HEK293T (cell line): Measurements from ENCODE around the gene NLGN3.

Experiments
- CTCF ChIA-PET: fragments of 350-600 bp; formaldehyde crosslinking; extraction: SDS; loops from one replicate; lab custom pipeline; 2021; ENCODE audit warnings: antibody characterized with exemption, inconsistent platforms; lab: Yijun Ruan, JAX
- POLR2A ChIA-PET: fragments of 350-600 bp; formaldehyde crosslinking; extraction: SDS; loops from one replicate; lab custom pipeline; 2020; ENCODE audit warnings: antibody characterized with exemption, inconsistent platforms; lab: Yijun Ruan, JAX
- DNase-seq: peaks from one replicate; pipeline ENCODE4 v3.0.0; 2012; ENCODE audit warnings: mixed read lengths; ENCODE audit errors: extremely low spot score
- ARNT ChIP-seq: fragments of 450-650 bp; IDR thresholded peaks from 2 replicates; pipeline ENCODE4 v1.6.1; 2017; ENCODE audit warnings: mild to moderate bottlenecking
- BHLHE40 ChIP-seq: fragments of 450-650 bp; IDR thresholded peaks from 2 replicates; pipeline ENCODE4 v1.6.1; 2016; ENCODE audit warnings: mild to moderate bottlenecking, moderate library complexity, borderline replicate concordance
- CTBP1 ChIP-seq: fragments of 450-650 bp; IDR thresholded peaks from 2 replicates; pipeline ENCODE4 v1.6.1; 2016; ENCODE audit warnings: borderline replicate concordance
- ELF4 ChIP-seq: fragments of 450-650 bp; IDR thresholded peaks from 2 replicates; pipeline ENCODE4 v1.6.1; 2017; ENCODE audit warnings: antibody characterized with exemption
- FOXA1 ChIP-seq: fragments of 450-650 bp; IDR thresholded peaks from 2 replicates; pipeline ENCODE4 v1.6.1; 2016; ENCODE audit warnings: mild to moderate bottlenecking
- FOXK2 ChIP-seq: fragments of 450-650 bp; IDR thresholded peaks from 2 replicates; pipeline ENCODE4 v1.6.1; 2016; ENCODE audit warnings: mild to moderate bottlenecking
- FOXM1 ChIP-seq: fragments of 450-650 bp; IDR thresholded peaks from 2 replicates; pipeline ENCODE4 v1.6.1; 2017; ENCODE audit warnings: mild to moderate bottlenecking, borderline replicate concordance
- HDGF ChIP-seq: fragments of 450-650 bp; IDR thresholded peaks from 2 replicates; pipeline ENCODE4 v1.6.1; 2017; ENCODE audit warnings: antibody characterized with exemption, borderline replicate concordance
- L3MBTL2 ChIP-seq: fragments of 450-650 bp; conservative IDR thresholded peaks from 2 replicates; pipeline ENCODE4 v1.6.1; 2016; ENCODE audit warnings: mild to moderate bottlenecking
- LEF1 ChIP-seq: fragments of 450-650 bp; IDR thresholded peaks from 2 replicates; pipeline ENCODE4 v1.6.1; 2017; ENCODE audit warnings: mild to moderate bottlenecking, borderline replicate concordance
- NFRKB ChIP-seq: fragments of 450-650 bp; IDR thresholded peaks from 2 replicates; pipeline ENCODE4 v1.6.1; 2016; ENCODE audit warnings: mild to moderate bottlenecking, moderate library complexity
- SP1 ChIP-seq: fragments of 450-650 bp; IDR thresholded peaks from 2 replicates; pipeline ENCODE4 v1.6.1; 2017
- SUZ12 ChIP-seq: fragments of 450-650 bp; IDR thresholded peaks from 2 replicates; pipeline ENCODE4 v1.6.1; 2016; ENCODE audit warnings: mild to moderate bottlenecking
- TARDBP ChIP-seq: fragments of 450-650 bp; IDR thresholded peaks from 2 replicates; pipeline ENCODE4 v1.6.1; 2016
- ZNF384 ChIP-seq: fragments of 450-650 bp; IDR thresholded peaks from 2 replicates; pipeline ENCODE4 v1.6.1; 2016
- TF ChIP-seq, protein P1 (sequence below): fragments of 450-650 bp; IDR thresholded peaks from 2 replicates; pipeline ENCODE4 v1.6.1; 2016

Gene NLGN3

DNA sequence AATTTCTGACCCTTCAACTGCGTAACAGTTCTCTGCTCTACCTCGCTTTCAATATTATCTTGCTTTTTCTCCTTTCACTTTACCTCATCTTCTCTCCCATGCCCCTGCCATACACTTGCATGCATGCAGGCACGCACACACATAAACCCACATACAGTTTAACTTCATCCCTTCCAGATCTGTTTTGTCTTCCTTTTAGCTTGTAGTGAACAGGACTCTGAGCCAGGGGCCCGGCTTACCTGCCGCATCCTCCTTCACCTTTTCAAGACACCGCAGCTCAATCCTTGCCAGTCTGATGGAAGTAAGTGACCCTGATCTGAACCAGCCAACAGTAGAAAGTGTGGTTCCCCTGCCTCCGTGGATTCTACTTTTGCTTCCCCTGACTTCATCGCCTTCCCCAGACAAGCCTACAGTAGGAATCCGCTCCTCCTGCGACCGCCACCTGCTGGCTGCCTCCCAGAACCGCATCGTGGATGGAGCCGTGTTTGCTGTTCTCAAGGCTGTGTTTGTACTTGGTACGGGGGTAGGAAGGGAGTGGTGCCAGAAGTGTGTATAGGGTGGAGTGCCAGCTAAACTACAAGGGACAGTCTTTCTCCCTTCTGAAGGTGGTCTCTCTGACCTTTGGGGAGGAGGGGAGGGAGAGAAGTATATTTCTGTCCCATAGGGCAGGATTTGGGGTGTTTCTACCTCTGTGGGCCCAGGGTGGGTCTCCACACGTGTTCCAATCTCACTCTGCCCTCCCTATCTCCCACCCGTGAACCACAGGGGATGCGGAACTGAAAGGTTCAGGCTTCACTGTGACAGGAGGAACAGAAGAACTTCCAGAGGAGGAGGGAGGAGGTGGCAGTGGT lies 15.5 kb upstream of the NLGN3 start:
- TF ChIP-seq L3MBTL2 (no peak), ELF4 (no peak), ARNT (no peak), ZNF384 (no peak), FOXM1 (no peak), FOXA1 (no peak), TARDBP (no peak), CTBP1 (no peak), LEF1 (no peak), NFRKB (no peak), SP1 (no peak)
- TF ChIP-seq, protein P1, sequence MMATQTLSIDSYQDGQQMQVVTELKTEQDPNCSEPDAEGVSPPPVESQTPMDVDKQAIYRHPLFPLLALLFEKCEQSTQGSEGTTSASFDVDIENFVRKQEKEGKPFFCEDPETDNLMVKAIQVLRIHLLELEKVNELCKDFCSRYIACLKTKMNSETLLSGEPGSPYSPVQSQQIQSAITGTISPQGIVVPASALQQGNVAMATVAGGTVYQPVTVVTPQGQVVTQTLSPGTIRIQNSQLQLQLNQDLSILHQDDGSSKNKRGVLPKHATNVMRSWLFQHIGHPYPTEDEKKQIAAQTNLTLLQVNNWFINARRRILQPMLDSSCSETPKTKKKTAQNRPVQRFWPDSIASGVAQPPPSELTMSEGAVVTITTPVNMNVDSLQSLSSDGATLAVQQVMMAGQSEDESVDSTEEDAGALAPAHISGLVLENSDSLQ = no peak
- peak; percentile 83 for DNase-seq
- CTCF ChIA-PET = interaction anchor here (0.9 to 2.4 kb wide), 4 partner anchors 11 to 159 kb away, joined by 3 to 11 read pairs (median 4); partner anchors contain the start of gene MED12
- POLR2A ChIA-PET = interaction anchor here (1.0 to 1.6 kb wide), 2 partner anchors 11 to 53 kb away, joined by 3 to 9 read pairs; partner anchors contain the start of gene MED12

DNA sequence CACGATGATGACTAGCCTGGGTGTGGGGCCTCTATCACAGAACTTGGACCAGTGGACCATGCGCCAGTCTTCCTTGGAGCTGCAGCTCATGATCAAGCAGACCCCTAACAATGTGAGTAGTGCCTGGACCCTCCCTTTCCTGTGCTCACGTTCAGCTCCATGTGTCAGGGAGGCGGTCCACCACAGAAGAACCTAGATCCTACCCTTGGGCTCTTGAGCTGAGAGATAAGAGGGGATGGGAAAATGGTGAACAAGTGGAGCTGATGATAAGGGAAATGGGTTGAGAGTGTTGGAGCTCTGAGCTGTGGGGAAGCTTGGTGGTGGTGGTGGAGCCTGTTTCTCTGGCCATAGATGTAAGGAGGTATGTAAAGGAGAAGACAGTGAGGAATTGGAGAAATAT lies 13.1 kb upstream of the NLGN3 start:
- DNase-seq = no peak
- ChIA-PET POLR2A (interaction anchor here (0.9 kb wide), 1 partner anchor 13 kb away, joined by 3 read pairs; the partner anchor contains the start of gene MED12), CTCF (no interaction called here)
- TF ChIP-seq NFRKB = no peak
- no peak for TF ChIP-seq FOXA1
- TF ChIP-seq, protein P1 = no peak
- TF ChIP-seq ZNF384 = no peak
- TF ChIP-seq ARNT = no peak
- no peak for TF ChIP-seq FOXK2
- no peak for TF ChIP-seq SUZ12
- TF ChIP-seq LEF1 = no peak
- TF ChIP-seq ELF4 = no peak
- no peak for TF ChIP-seq TARDBP
- TF ChIP-seq FOXM1 = no peak
- TF ChIP-seq L3MBTL2 = no peak
- no peak for TF ChIP-seq SP1
- TF ChIP-seq HDGF = no peak
- TF ChIP-seq BHLHE40 = no peak
- no peak for TF ChIP-seq CTBP1

DNA sequence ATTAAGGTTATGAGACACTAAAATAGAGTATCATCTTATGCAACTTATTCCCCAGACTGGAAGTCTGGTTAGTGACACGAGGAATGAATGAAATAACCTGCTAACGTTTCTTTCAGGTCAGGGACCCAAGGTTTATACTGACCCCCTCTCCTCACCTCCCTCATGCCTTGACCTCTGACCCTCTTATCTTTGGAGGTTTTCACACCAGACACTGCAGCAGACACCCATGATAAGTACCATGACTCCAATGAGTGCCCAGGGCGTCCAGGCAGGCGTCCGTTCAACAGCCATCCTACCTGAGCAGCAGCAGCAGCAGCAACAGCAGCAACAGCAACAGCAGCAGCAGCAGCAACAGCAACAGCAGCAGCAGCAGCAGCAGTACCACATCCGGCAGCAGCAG lies 4.2 kb upstream of the NLGN3 start:
- TF ChIP-seq, protein P1 = no peak
- no peak for DNase-seq
- ChIA-PET CTCF (no interaction called here), POLR2A (no interaction called here)

DNA sequence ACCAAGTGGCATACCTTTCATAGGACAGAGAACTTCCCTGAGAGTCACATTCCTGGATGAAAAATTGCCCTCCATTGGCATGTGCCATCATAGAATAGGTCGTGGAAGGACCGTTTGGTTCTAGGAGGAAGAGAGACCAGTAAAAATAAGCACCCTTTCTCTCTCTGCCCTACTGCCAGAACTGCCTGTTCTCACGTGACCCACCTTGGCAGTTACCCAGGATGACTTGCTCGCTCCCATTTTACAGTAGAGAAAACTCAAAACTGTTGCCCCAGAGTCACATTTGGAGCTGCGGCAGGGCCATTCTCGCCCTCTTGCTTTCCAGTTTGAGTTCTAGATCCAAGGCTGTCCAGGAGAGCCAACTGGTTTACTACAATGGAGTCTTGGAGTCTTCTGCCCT lies 1.1 kb upstream of the NLGN3 start:
- no peak for DNase-seq
- CTCF ChIA-PET = no interaction called here
- POLR2A ChIA-PET = no interaction called here
- no peak for TF ChIP-seq NFRKB
- no peak for TF ChIP-seq ARNT

DNA sequence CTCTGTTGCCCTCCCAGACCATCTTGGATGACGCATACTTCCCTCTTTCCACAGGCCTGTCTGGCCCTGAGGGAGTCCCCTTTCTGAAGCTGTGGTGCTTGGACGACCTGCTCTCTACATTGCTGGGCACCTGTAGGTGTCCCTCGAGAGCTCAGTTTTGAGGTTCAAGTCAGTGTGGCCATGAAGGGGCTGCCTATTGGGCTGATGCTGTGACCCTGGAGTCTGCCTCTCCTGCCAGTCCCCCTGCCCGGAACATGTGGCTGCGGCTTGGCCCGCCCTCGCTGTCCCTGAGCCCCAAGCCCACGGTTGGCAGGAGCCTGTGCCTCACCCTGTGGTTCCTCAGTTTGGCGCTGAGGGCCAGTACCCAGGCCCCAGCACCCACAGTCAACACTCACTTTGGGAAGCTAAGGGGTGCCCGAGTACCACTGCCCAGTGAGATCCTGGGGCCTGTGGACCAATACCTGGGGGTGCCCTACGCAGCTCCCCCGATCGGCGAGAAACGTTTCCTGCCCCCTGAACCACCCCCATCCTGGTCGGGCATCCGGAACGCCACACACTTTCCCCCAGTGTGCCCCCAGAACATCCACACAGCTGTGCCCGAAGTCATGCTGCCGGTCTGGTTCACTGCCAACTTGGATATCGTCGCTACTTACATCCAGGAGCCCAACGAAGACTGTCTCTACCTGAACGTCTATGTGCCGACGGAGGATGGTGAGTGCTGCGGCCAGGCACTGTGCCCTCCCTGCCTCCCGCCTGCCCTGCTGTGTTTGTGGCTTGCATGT lies 3.0 kb downstream of the NLGN3 start:
- ChIA-PET CTCF (interaction anchor here (0.6 to 0.7 kb wide), 2 partner anchors 33 to 68 kb away, joined by 3 to 5 read pairs; no protein-coding TSS in a partner anchor), POLR2A (no interaction called here)
- DNase-seq = no peak
- TF ChIP-seq, protein P1 = no peak
- TF ChIP-seq LEF1 (no peak), ARNT (no peak), TARDBP (no peak), L3MBTL2 (no peak), HDGF (no peak), CTBP1 (no peak), BHLHE40 (no peak), FOXA1 (no peak), NFRKB (no peak), ELF4 (no peak), FOXK2 (no peak)

DNA sequence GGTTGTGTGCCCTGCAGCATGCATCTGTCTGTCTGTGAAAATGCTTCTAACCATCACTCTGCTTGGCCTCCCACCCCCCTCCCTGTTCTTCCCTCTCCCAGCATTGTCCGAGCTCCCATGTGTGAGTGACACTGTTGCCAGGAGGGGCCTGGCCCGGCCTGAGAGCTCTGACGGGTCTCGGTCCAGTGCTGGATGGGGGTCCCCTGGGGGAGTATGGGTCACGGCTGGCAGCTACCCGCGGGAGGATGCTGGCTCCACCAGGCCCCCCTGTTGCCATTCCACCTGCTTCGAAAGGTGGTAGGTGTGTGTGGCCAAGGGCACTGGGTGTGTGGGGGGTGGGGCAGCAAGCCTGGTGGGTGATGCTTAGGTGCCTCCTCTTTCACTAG lies 3.6 kb downstream of the NLGN3 start:
- ChIA-PET POLR2A (no interaction called here), CTCF (interaction anchor here (0.7 kb wide), 1 partner anchor 68 kb away, joined by 3 read pairs; no protein-coding TSS in a partner anchor)
- TF ChIP-seq FOXM1 = no peak
- no peak for TF ChIP-seq ARNT
- TF ChIP-seq SP1 = no peak
- TF ChIP-seq TARDBP = no peak
- no peak for TF ChIP-seq L3MBTL2
- no peak for TF ChIP-seq FOXK2
- no peak for TF ChIP-seq ZNF384
- no peak for TF ChIP-seq CTBP1
- no peak for TF ChIP-seq NFRKB
- TF ChIP-seq SUZ12 = no peak
- no peak for DNase-seq
